Fibroblast of lung (primary cell): Measurements from ENCODE around the gene CPT1A.

Experiments
- CTCF ChIP-seq, 2 donors: IDR thresholded peaks in 1 of 2; conservative IDR thresholded peaks in 1 of 2; 1 replicate in 1 of 2; 2 replicates in 1 of 2; pipeline ENCODE4 v1.5.1; 2011 to 2012; ENCODE audit warnings: low read length in 2 of 2, control low read depth in 1 of 2, inconsistent platforms in 1 of 2, low read depth in 1 of 2, mild to moderate bottlenecking in 1 of 2
- EZH2 ChIP-seq: IDR thresholded peaks from 2 replicates; pipeline ENCODE4 v1.5.1; 2012; ENCODE audit warnings: low read length, control low read depth, mild to moderate bottlenecking; ENCODE audit errors: missing control alignments

- TF ChIP-seq CTCF (conservative IDR thresholded peaks at IDR 0.05 in 1 of 2, IDR thresholded peaks at IDR 0.05 in 1 of 2; ENCODE audit: low read depth in 1 of 2, low read length in 2 of 2): no peak
- TF ChIP-seq EZH2: no peak
These were observed 44.9 kb downstream of the CPT1A start for GRCh38 chr11:68796801-68797200.
